Fibroblast of lung (primary cell): Measurements from ENCODE around the gene NINJ2. TPM values are rescaled to one million over a fixed set of nuclear protein-coding genes. Genes with fewer than 3 reads are reported as not detected.

Source experiments
- DNase-seq, 2 donors: peaks; one replicate each; pipeline versions ENCODE4 v3.0.0 to v3.0.0-alpha.2; 2010; ENCODE audit warnings: low read depth in 2 of 2
- H2AFZ ChIP-seq: 2 replicates; pipeline ENCODE4 v1.5.1; 2012; ENCODE audit warnings: low read length, control low read depth, inconsistent platforms
- H3K27ac ChIP-seq: 2 replicates; pipeline ENCODE4 v1.5.1; 2011; ENCODE audit warnings: low read length, control low read depth; ENCODE audit not compliant: insufficient read depth
- H3K27me3 ChIP-seq: 2 replicates; pipeline ENCODE4 v1.5.1; 2011; ENCODE audit warnings: mild to moderate bottlenecking, low read length; ENCODE audit not compliant: control insufficient read depth, insufficient read depth
- H3K36me3 ChIP-seq: 2 replicates; pipeline ENCODE4 v1.5.1; 2011; ENCODE audit warnings: low read length; ENCODE audit not compliant: control insufficient read depth, insufficient read depth
- H3K4me1 ChIP-seq: 2 replicates; pipeline ENCODE4 v1.5.1; 2011; ENCODE audit warnings: low read length; ENCODE audit not compliant: control insufficient read depth, insufficient read depth; ENCODE audit errors: extremely low read depth
- H3K4me2 ChIP-seq: 2 replicates; pipeline ENCODE4 v1.5.1; 2011; ENCODE audit warnings: low read length, control low read depth; ENCODE audit not compliant: insufficient read depth; ENCODE audit errors: extremely low read depth
- H3K4me3 ChIP-seq, 4 experiments: fragments of 200-600 bp in 1 of 4; sonication (generic) in 1 of 4; replicated peaks in 1 of 4; 2 replicates each; pipeline ENCODE4 v1.5.1; 2011 to 2016; ENCODE audit warnings: low read length in 4 of 4, low read depth in 3 of 4, mild to moderate bottlenecking in 3 of 4, control low read depth in 2 of 4, inconsistent platforms in 1 of 4, mixed read lengths in 1 of 4; ENCODE audit not compliant: insufficient read depth in 1 of 4; ENCODE audit errors: control extremely low read depth in 1 of 4
- H3K79me2 ChIP-seq: 2 replicates; pipeline ENCODE4 v1.5.1; 2012; ENCODE audit warnings: mild to moderate bottlenecking, low read length, inconsistent platforms; ENCODE audit not compliant: control insufficient read depth, insufficient read depth
- H3K9ac ChIP-seq: 2 replicates; pipeline ENCODE4 v1.5.1; 2011; ENCODE audit warnings: mild to moderate bottlenecking, low read length, control low read depth; ENCODE audit not compliant: insufficient read depth
- H3K9me3 ChIP-seq: 2 replicates; pipeline ENCODE4 v1.5.1; 2012; ENCODE audit warnings: low read depth, low read length; ENCODE audit not compliant: control insufficient read depth, insufficient read depth
- H4K20me1 ChIP-seq: 2 replicates; pipeline ENCODE4 v1.5.1; 2011; ENCODE audit warnings: low read length; ENCODE audit not compliant: control insufficient read depth, insufficient read depth; ENCODE audit errors: extremely low read depth
- CTCF ChIP-seq, 2 donors: IDR thresholded peaks in 1 of 2; conservative IDR thresholded peaks in 1 of 2; 1 replicate in 1 of 2; 2 replicates in 1 of 2; pipeline ENCODE4 v1.5.1; 2011 to 2012; ENCODE audit warnings: low read length in 2 of 2, control low read depth in 1 of 2, inconsistent platforms in 1 of 2, low read depth in 1 of 2, mild to moderate bottlenecking in 1 of 2
- EZH2 ChIP-seq: IDR thresholded peaks from 2 replicates; pipeline ENCODE4 v1.5.1; 2012; ENCODE audit warnings: low read length, control low read depth, mild to moderate bottlenecking; ENCODE audit errors: missing control alignments
- polyA plus RNA-seq, 2 donors: library from polyadenylated mRNA; depleted of rRNA in 1 of 2; stranded (reverse) in 1 of 2; unstranded in 1 of 2; fragments of >200 nt; gene quantifications; 2 replicates each; pipeline ENCODE4 v1.2.1, GENCODE V29; 2011 to 2012; ENCODE audit warnings: missing spikeins in 1 of 2
- total RNA-seq: library from RNA; depleted of rRNA; stranded (reverse); fragments of >200 nt; gene quantifications from 2 replicates; pipeline ENCODE4 v1.2.1, GENCODE V29; 2014

The NINJ2 gene
- total and polyA plus RNA-seq, 2 donors (not counting 1 experiment from before 2014, with no cell fraction given): 0.35 to 0.66 TPM

GRCh38 chr12:623865-624372, 39.3 kb downstream of the NINJ2 start:
- Histone ChIP-seq H3K4me3 (no peak overlapping the region), H3K9me3 (no peaks in the 10 kb centered on the region), H3K36me3 (no peaks in the 10 kb centered on the region), H3K27me3 (no peaks in the 10 kb centered on the region), H2AFZ (no peak overlapping the region), H3K9ac (no peak overlapping the region), H3K27ac (no peak overlapping the region), H3K4me1 (no peaks in the 10 kb centered on the region), H4K20me1 (no peaks in the 10 kb centered on the region), H3K4me2 (no peak overlapping the region), H3K79me2 (no peaks in the 10 kb centered on the region)
- TF ChIP-seq CTCF (conservative IDR thresholded peaks at IDR 0.05 in 1 of 2, IDR thresholded peaks at IDR 0.05 in 1 of 2; ENCODE audit: low read depth in 1 of 2, low read length in 2 of 2): no peak
- TF ChIP-seq EZH2: no peak
- no peak for DNase-seq

- Histone ChIP-seq H3K4me3 (no peak overlapping the region), H3K79me2 (no peaks in the 10 kb centered on the region), H3K4me1 (no peaks in the 10 kb centered on the region), H3K9ac (no peak overlapping the region), H3K9me3 (no peaks in the 10 kb centered on the region), H3K36me3 (no peaks in the 10 kb centered on the region), H3K27ac (no peak overlapping the region), H2AFZ (no peak overlapping the region), H3K27me3 (no peaks in the 10 kb centered on the region), H4K20me1 (no peaks in the 10 kb centered on the region), H3K4me2 (no peak overlapping the region)
- DNase-seq: no peak
- no peak for TF ChIP-seq CTCF (conservative IDR thresholded peaks at IDR 0.05 in 1 of 2, IDR thresholded peaks at IDR 0.05 in 1 of 2; ENCODE audit: low read depth in 1 of 2, low read length in 2 of 2)
Observed at GRCh38 chr12:623172-623864, 39.9 kb downstream of the NINJ2 start.

- H3K9ac ChIP-seq: no peak overlapping the region
- no peak overlapping the region for H2AFZ ChIP-seq
- H3K4me1 ChIP-seq: no peaks in the 10 kb centered on the region
- no peaks in the 10 kb centered on the region for H3K9me3 ChIP-seq
- no peak for DNase-seq
- no peak overlapping the region for H3K4me3 ChIP-seq
- H4K20me1 ChIP-seq: no peaks in the 10 kb centered on the region
- no peaks in the 10 kb centered on the region for H3K27me3 ChIP-seq
- no peaks in the 10 kb centered on the region for H3K36me3 ChIP-seq
- H3K27ac ChIP-seq: no peak overlapping the region
- no peaks in the 10 kb centered on the region for H3K79me2 ChIP-seq
- no peak overlapping the region for H3K4me2 ChIP-seq
- TF ChIP-seq EZH2 (no peak), CTCF (conservative IDR thresholded peaks at IDR 0.05 in 1 of 2, IDR thresholded peaks at IDR 0.05 in 1 of 2; ENCODE audit: low read depth in 1 of 2, low read length in 2 of 2) (no peak)
Observed at GRCh38 chr12:622416-622815, 40.8 kb downstream of the NINJ2 start.
